Keratinocyte (primary cell): ENCODE data around the gene GIT1.

Experiments
- EZH2 ChIP-seq: IDR thresholded peaks from one replicate; pipeline ENCODE4 v1.6.1; 2012; ENCODE audit warnings: inconsistent platforms, mild to moderate bottlenecking, low read length, moderate library complexity
- TF ChIP-seq, protein P1 (sequence below), 3 experiments: IDR thresholded peaks in 1 of 3; conservative IDR thresholded peaks in 1 of 3; optimal IDR thresholded peaks in 1 of 3; 2 replicates in 2 of 3; 3 replicates in 1 of 3; pipeline versions ENCODE3 to v1.5.1; 2011; ENCODE audit warnings: low read length in 3 of 3, mild to moderate bottlenecking in 3 of 3, moderate library complexity in 2 of 3, control low read depth in 1 of 3, inconsistent platforms in 1 of 3; ENCODE audit not compliant: insufficient read depth in 2 of 3; ENCODE audit errors: extremely low read depth in 1 of 3

DNA sequence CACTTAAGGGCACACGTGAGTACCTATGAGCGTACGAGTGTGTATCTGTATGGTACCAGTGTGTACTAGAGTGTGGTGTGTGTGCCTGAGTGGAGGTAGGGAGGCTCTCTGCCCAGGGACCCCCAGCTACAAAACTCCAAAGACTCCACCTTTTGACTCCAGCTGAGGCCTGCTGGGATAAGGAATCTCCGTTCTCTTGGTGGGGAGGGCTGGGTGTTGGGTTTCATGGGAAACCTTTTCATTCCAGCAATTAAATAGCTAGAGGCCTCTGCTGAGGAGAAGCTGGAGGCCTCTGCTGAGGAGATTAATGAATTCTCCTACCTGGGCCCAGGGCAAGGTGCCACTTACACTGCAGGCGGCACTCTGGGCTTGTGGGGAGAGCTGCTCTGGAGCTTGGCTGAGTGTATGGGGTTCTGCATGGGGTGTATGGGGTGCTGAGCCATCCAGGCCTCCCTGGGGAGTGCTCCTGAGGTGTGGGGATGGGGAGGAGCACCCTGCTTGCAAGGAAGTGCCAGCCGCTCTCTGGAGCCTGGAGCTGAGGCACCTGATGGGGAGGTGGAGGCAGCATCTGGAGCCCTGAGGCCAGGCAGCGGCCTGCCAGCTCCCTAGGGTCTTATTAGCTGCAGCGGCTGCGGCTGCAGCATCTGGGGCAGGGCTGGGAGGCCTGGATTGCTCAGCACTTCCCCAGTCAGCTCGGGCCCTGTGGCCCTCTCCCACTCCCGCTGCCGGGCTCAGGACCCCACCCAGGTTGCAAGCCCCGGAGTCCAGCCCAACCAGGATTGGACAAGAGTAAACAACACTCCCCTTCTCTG is 8.1 kb upstream of the GIT1 start:
- TF ChIP-seq, protein P1, sequence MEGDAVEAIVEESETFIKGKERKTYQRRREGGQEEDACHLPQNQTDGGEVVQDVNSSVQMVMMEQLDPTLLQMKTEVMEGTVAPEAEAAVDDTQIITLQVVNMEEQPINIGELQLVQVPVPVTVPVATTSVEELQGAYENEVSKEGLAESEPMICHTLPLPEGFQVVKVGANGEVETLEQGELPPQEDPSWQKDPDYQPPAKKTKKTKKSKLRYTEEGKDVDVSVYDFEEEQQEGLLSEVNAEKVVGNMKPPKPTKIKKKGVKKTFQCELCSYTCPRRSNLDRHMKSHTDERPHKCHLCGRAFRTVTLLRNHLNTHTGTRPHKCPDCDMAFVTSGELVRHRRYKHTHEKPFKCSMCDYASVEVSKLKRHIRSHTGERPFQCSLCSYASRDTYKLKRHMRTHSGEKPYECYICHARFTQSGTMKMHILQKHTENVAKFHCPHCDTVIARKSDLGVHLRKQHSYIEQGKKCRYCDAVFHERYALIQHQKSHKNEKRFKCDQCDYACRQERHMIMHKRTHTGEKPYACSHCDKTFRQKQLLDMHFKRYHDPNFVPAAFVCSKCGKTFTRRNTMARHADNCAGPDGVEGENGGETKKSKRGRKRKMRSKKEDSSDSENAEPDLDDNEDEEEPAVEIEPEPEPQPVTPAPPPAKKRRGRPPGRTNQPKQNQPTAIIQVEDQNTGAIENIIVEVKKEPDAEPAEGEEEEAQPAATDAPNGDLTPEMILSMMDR (optimal IDR thresholded peaks at IDR 0.05 in 1 of 3, IDR thresholded peaks at IDR 0.05 in 1 of 3, conservative IDR thresholded peaks at IDR 0.05 in 1 of 3; ENCODE audit: extremely low read depth in 1 of 3, insufficient read depth in 2 of 3, low read length in 3 of 3) = no peak
- TF ChIP-seq EZH2 = no peak
